Breast epithelium (tissue), 3 donors: ENCODE results near the gene CORO1C.

ENCODE experiments used
- POLR2A ChIP-seq: fragments of 450-650 bp; IDR thresholded peaks from one replicate; pipeline ENCODE4 v1.6.1; 2016; ENCODE audit warnings: antibody characterized with exemption, mild to moderate bottlenecking, moderate library complexity
- TF ChIP-seq, protein P1 (sequence below), 3 donors: fragments of 450-650 bp; IDR thresholded peaks; one replicate each; pipeline ENCODE4 v1.5.1; 2016 to 2017; ENCODE audit warnings: antibody characterized with exemption in 3 of 3, mild to moderate bottlenecking in 3 of 3, moderate library complexity in 3 of 3

- TF ChIP-seq, protein P1, sequence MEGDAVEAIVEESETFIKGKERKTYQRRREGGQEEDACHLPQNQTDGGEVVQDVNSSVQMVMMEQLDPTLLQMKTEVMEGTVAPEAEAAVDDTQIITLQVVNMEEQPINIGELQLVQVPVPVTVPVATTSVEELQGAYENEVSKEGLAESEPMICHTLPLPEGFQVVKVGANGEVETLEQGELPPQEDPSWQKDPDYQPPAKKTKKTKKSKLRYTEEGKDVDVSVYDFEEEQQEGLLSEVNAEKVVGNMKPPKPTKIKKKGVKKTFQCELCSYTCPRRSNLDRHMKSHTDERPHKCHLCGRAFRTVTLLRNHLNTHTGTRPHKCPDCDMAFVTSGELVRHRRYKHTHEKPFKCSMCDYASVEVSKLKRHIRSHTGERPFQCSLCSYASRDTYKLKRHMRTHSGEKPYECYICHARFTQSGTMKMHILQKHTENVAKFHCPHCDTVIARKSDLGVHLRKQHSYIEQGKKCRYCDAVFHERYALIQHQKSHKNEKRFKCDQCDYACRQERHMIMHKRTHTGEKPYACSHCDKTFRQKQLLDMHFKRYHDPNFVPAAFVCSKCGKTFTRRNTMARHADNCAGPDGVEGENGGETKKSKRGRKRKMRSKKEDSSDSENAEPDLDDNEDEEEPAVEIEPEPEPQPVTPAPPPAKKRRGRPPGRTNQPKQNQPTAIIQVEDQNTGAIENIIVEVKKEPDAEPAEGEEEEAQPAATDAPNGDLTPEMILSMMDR (IDR thresholded peaks at IDR 0.05), result no peak
- TF ChIP-seq POLR2A, result no peak
These were observed 40.9 kb upstream of the CORO1C start for GRCh38 chr12:108772247-108772646.
